Endodermal cell (in vitro differentiated cells): ENCODE data around the gene AGTR1. TPM values are rescaled to one million over a fixed set of nuclear protein-coding genes. Genes with fewer than 3 reads are reported as not detected.
A peak's percentile ranks its signal among the peaks of the same experiment; 100 is the strongest.

Experiments used
- DNase-seq: peaks from one replicate; pipeline ENCODE4 v3.0.0-alpha.2; 2017
- H3K27ac ChIP-seq: 2 replicates; pipeline ENCODE4 v1.5.1; 2013; ENCODE audit warnings: mild to moderate bottlenecking, low read depth, low read length, moderate library complexity
- H3K27me3 ChIP-seq: 2 replicates; pipeline ENCODE4 v1.6.1; 2013; ENCODE audit warnings: mild to moderate bottlenecking, low read length, moderate library complexity; ENCODE audit not compliant: insufficient read depth, control insufficient read depth, poor library complexity, severe bottlenecking
- H3K36me3 ChIP-seq: 2 replicates; pipeline ENCODE4 v1.7.0; 2013; ENCODE audit warnings: mild to moderate bottlenecking, low read length, moderate library complexity; ENCODE audit not compliant: control insufficient read depth, insufficient read depth
- H3K4me1 ChIP-seq: one replicate; pipeline ENCODE4 v1.7.0; 2013; ENCODE audit warnings: low read length; ENCODE audit not compliant: control insufficient read depth, insufficient read depth
- H3K4me3 ChIP-seq: 2 replicates; pipeline ENCODE4 v1.5.1; 2013; ENCODE audit warnings: mild to moderate bottlenecking, low read length, moderate library complexity
- H3K9ac ChIP-seq: 2 replicates; pipeline ENCODE4 v1.6.1; 2013; ENCODE audit warnings: mild to moderate bottlenecking, low read length, moderate library complexity; ENCODE audit not compliant: poor library complexity, severe bottlenecking; ENCODE audit errors: extremely low read depth
- H3K9me3 ChIP-seq: 2 replicates; pipeline ENCODE4 v1.6.1; 2013; ENCODE audit warnings: mild to moderate bottlenecking, low read length, moderate library complexity; ENCODE audit not compliant: control insufficient read depth
- H3K27ac Mint-ChIP-seq: 2 replicates; pipeline ENCODE4 v1.8.0; 2020; ENCODE audit warnings: mixed read lengths
- H3K27me3 Mint-ChIP-seq: 2 replicates; pipeline ENCODE4 v1.8.0; 2021; ENCODE audit warnings: mild to moderate bottlenecking, mixed read lengths; ENCODE audit not compliant: insufficient read depth
- H3K36me3 Mint-ChIP-seq: 2 replicates; pipeline ENCODE4 v1.8.0; 2020; ENCODE audit warnings: low read depth, mixed read lengths
- H3K4me1 Mint-ChIP-seq: 2 replicates; pipeline ENCODE4 v1.8.0; 2020; ENCODE audit warnings: mixed read lengths
- H3K4me3 Mint-ChIP-seq: 2 replicates; pipeline ENCODE4 v1.8.0; 2020; ENCODE audit warnings: mild to moderate bottlenecking, moderate library complexity, mixed read lengths
- H3K9me3 Mint-ChIP-seq: 2 replicates; pipeline ENCODE4 v1.8.0; 2020; ENCODE audit warnings: mild to moderate bottlenecking, mixed read lengths
- CTCF ChIP-seq: fragments of 200-600 bp; sonication (generic); conservative IDR thresholded peaks from 2 replicates; pipeline ENCODE4 v1.5.0; 2021; ENCODE audit warnings: antibody characterized with exemption, mild to moderate bottlenecking
- WGBS, 2 experiments: methylation state at CpG; one replicate each; pipeline versions ENCODE4 v1.1.5 to v1.1.7; 2013; ENCODE audit warnings: missing lambda C conversion rate in 2 of 2, mixed read lengths in 1 of 2; ENCODE audit not compliant: insufficient coverage in 1 of 2, insufficient read length in 1 of 2; 5-methylcytosine and 5-hydroxymethylcytosine counted together
- total RNA-seq, 2 donors: library from RNA; stranded (reverse); fragmentation: NEBNext Ultra II Directional in 1 of 2; extraction: Animal tissue kit (Norgen Biotek cat#: 25700) in 1 of 2; gene quantifications; 2 replicates in 1 of 2; 3 replicates in 1 of 2; pipeline ENCODE4 v1.2.1, GENCODE V29; 2021

The AGTR1 gene
- total RNA-seq, 2 donors from 2014 or later: 0.15 TPM; not detected in 1

- Histone ChIP-seq H3K9ac (no peak overlapping the region), H3K4me3 (no peak overlapping the region), H3K27ac (peak overlapping the region; percentile 81), H3K9me3 (peaks cover 11% of the 10 kb centered on the region), H3K27me3 (no peaks in the 10 kb centered on the region), H3K4me1 (no peaks in the 10 kb centered on the region), H3K36me3 (no peaks in the 10 kb centered on the region)
- no peak for DNase-seq
- H3K27ac Mint-ChIP-seq: no peak overlapping the region
- H3K36me3 Mint-ChIP-seq: no peaks in the 10 kb centered on the region
- WGBS, 2 experiments: 89 to 93% methylated on average over 1 to 2 of the region's 2 CpGs
- peaks cover 16% of the 10 kb centered on the region for H3K9me3 Mint-ChIP-seq
- H3K4me3 Mint-ChIP-seq: no peak overlapping the region
- H3K27me3 Mint-ChIP-seq: no peaks in the 10 kb centered on the region
- no peaks in the 10 kb centered on the region for H3K4me1 Mint-ChIP-seq
- no peak for TF ChIP-seq CTCF
These were observed 92.2 kb downstream of the AGTR1 start for GRCh38 chr3:148789906-148790305.

- Histone ChIP-seq H3K27ac (peak overlapping the region; percentile 81), H3K9me3 (peaks cover 11% of the 10 kb centered on the region), H3K4me1 (no peaks in the 10 kb centered on the region), H3K36me3 (no peaks in the 10 kb centered on the region), H3K4me3 (no peak overlapping the region), H3K9ac (no peak overlapping the region), H3K27me3 (no peaks in the 10 kb centered on the region)
- no peak overlapping the region for H3K27ac Mint-ChIP-seq
- TF ChIP-seq CTCF: no peak
- no peaks in the 10 kb centered on the region for H3K36me3 Mint-ChIP-seq
- H3K27me3 Mint-ChIP-seq: no peaks in the 10 kb centered on the region
- 87 to 100% methylated on average over 1 to 2 of the region's 2 CpGs for WGBS, 2 experiments
- DNase-seq: no peak
- H3K4me1 Mint-ChIP-seq: no peaks in the 10 kb centered on the region
- no peak overlapping the region for H3K4me3 Mint-ChIP-seq
- H3K9me3 Mint-ChIP-seq: peaks cover 16% of the 10 kb centered on the region
These were observed 92.7 kb downstream of the AGTR1 start for GRCh38 chr3:148790370-148790769.

- Histone ChIP-seq H3K4me3 (no peak overlapping the region), H3K9ac (no peak overlapping the region), H3K27ac (peak overlapping the region; percentile 81), H3K27me3 (no peaks in the 10 kb centered on the region), H3K4me1 (no peaks in the 10 kb centered on the region), H3K36me3 (no peaks in the 10 kb centered on the region), H3K9me3 (peaks cover 11% of the 10 kb centered on the region)
- Mint-ChIP-seq H3K9me3 (peaks cover 14% of the 10 kb centered on the region), H3K36me3 (no peaks in the 10 kb centered on the region), H3K4me3 (no peak overlapping the region), H3K27me3 (no peaks in the 10 kb centered on the region), H3K4me1 (no peaks in the 10 kb centered on the region), H3K27ac (no peak overlapping the region)
- no peak for DNase-seq
- 77 to 89% methylated on average over 5 to 6 of the region's 6 CpGs for WGBS, 2 experiments
- no peak for TF ChIP-seq CTCF
These were observed 93.4 kb downstream of the AGTR1 start for GRCh38 chr3:148790851-148791735.
